Loucy (cell line): ENCODE data around the gene UBASH3A.

Experiments used
- H2AFZ ChIP-seq: fragments of 200-600 bp; sonication (generic); 2 replicates; pipeline ENCODE4 v1.6.0; 2016; ENCODE audit warnings: antibody characterized with exemption, mild to moderate bottlenecking, low read length, moderate library complexity
- H3F3A ChIP-seq: fragments of 200-600 bp; 2 replicates; pipeline ENCODE4 v1.6.0; 2016; ENCODE audit warnings: antibody characterized with exemption, low read depth, mild to moderate bottlenecking
- H3K27me3 ChIP-seq: fragments of 200-600 bp; sonication (generic); 2 replicates; pipeline ENCODE4 v1.6.1; 2014; ENCODE audit warnings: low read length, mild to moderate bottlenecking; ENCODE audit not compliant: insufficient read depth, poor library complexity, severe bottlenecking
- H3K36me3 ChIP-seq: fragments of 200-600 bp; sonication (generic); 2 replicates; pipeline ENCODE4 v1.6.1; 2016; ENCODE audit warnings: low read length; ENCODE audit not compliant: insufficient read depth
- H3K4me1 ChIP-seq: fragments of 200-600 bp; sonication (generic); 2 replicates; pipeline ENCODE4 v1.5.1; 2014; ENCODE audit warnings: low read length, mild to moderate bottlenecking; ENCODE audit not compliant: insufficient read depth, poor library complexity, severe bottlenecking
- H3K4me2 ChIP-seq: fragments of 200-600 bp; sonication (generic); 2 replicates; pipeline ENCODE4 v1.6.0; 2014; ENCODE audit warnings: antibody characterized with exemption, low read length, low read depth, mild to moderate bottlenecking; ENCODE audit not compliant: poor library complexity, severe bottlenecking
- H3K4me3 ChIP-seq: fragments of 200-600 bp; sonication (generic); 2 replicates; pipeline ENCODE4 v1.5.1; 2014; ENCODE audit warnings: low read length, mild to moderate bottlenecking, mixed read lengths; ENCODE audit not compliant: poor library complexity, severe bottlenecking
- H3K79me2 ChIP-seq: fragments of 200-600 bp; sonication (generic); 2 replicates; pipeline ENCODE4 v1.6.1; 2014; ENCODE audit warnings: low read length; ENCODE audit not compliant: insufficient read depth
- H3K9ac ChIP-seq: fragments of 200-600 bp; sonication (generic); 2 replicates; pipeline ENCODE4 v1.6.0; 2014; ENCODE audit warnings: mild to moderate bottlenecking, low read depth, low read length, moderate library complexity; ENCODE audit not compliant: poor library complexity, severe bottlenecking
- H3K9me2 ChIP-seq: fragments of 200-600 bp; sonication (generic); replicated peaks from 2 replicates; pipeline ENCODE4 v1.6.1; 2016; ENCODE audit warnings: low read depth, low read length, mixed read lengths
- H3K9me3 ChIP-seq: fragments of 200-600 bp; sonication (generic); 2 replicates; pipeline ENCODE4 v1.6.1; 2014; ENCODE audit warnings: mild to moderate bottlenecking, antibody characterized with exemption, low read length, low read depth; ENCODE audit not compliant: insufficient read depth
- H4K20me1 ChIP-seq: fragments of 200-600 bp; sonication (generic); 2 replicates; pipeline ENCODE4 v1.6.0; 2014; ENCODE audit warnings: antibody characterized with exemption, low read length, mild to moderate bottlenecking; ENCODE audit not compliant: insufficient read depth, poor library complexity, severe bottlenecking
- CTCF ChIP-seq: fragments of 200-600 bp; sonication (generic); conservative IDR thresholded peaks from 2 replicates; pipeline ENCODE4 v1.5.1; 2014; ENCODE audit warnings: mild to moderate bottlenecking, antibody characterized with exemption, low read length
- EZH2phosphoT487 ChIP-seq: fragments of 200-600 bp; IDR thresholded peaks from 2 replicates; pipeline ENCODE4 v1.6.1; 2018; ENCODE audit warnings: antibody characterized with exemption, mild to moderate bottlenecking, moderate library complexity, borderline replicate concordance

UBASH3A gene

GRCh38 chr21:42412636-42412933 lies 8.9 kb downstream of the UBASH3A start:
- H3K79me2 ChIP-seq: peaks cover 19% of the 10 kb centered on the region
- H3K36me3 ChIP-seq: peaks cover 15% of the 10 kb centered on the region; the same call in 1 of the 2 replicates
- H3K9me2 ChIP-seq: no peaks in the 10 kb centered on the region
- peaks cover 39% of the 10 kb centered on the region for H3K4me1 ChIP-seq
- H2AFZ ChIP-seq: no peak overlapping the region
- TF ChIP-seq EZH2phosphoT487 (no peak), CTCF (no peak)
- H3K9me3 ChIP-seq: no peaks in the 10 kb centered on the region
- no peaks in the 10 kb centered on the region for H4K20me1 ChIP-seq
- no peaks in the 10 kb centered on the region for H3F3A ChIP-seq
- H3K27me3 ChIP-seq: no peaks in the 10 kb centered on the region
- H3K9ac ChIP-seq: no peak overlapping the region
- no peak overlapping the region for H3K4me3 ChIP-seq
- H3K4me2 ChIP-seq: no peak overlapping the region

GRCh38 chr21:42413093-42413492 lies 9.4 kb downstream of the UBASH3A start:
- Histone ChIP-seq H3K9ac (no peak overlapping the region), H3K36me3 (peaks cover 15% of the 10 kb centered on the region; the same call in 1 of the 2 replicates), H2AFZ (no peak overlapping the region), H3K9me2 (no peaks in the 10 kb centered on the region), H3K4me2 (no peak overlapping the region), H3K27me3 (no peaks in the 10 kb centered on the region), H3F3A (no peaks in the 10 kb centered on the region), H3K4me1 (peaks cover 34% of the 10 kb centered on the region), H3K79me2 (peaks cover 14% of the 10 kb centered on the region; the same call in 1 of the 2 replicates), H3K4me3 (no peak overlapping the region), H4K20me1 (no peaks in the 10 kb centered on the region), H3K9me3 (no peaks in the 10 kb centered on the region)
- no peak for TF ChIP-seq CTCF
- no peak for TF ChIP-seq EZH2phosphoT487

GRCh38 chr21:42413500-42413899 lies 9.8 kb downstream of the UBASH3A start:
- Histone ChIP-seq H3K9me3 (no peaks in the 10 kb centered on the region), H3K4me2 (no peak overlapping the region), H3K9me2 (no peaks in the 10 kb centered on the region), H3K27me3 (no peaks in the 10 kb centered on the region), H4K20me1 (no peaks in the 10 kb centered on the region), H3K4me1 (peaks cover 30% of the 10 kb centered on the region), H3K4me3 (no peak overlapping the region), H3K9ac (no peak overlapping the region), H2AFZ (no peak overlapping the region), H3F3A (no peaks in the 10 kb centered on the region), H3K36me3 (peaks cover 19% of the 10 kb centered on the region; the same call in 1 of the 2 replicates), H3K79me2 (peaks cover 10% of the 10 kb centered on the region; the same call in 1 of the 2 replicates)
- TF ChIP-seq EZH2phosphoT487 (no peak), CTCF (no peak)
